HT-29 (cell line): ENCODE results near the gene SETD6. TPM values are rescaled to one million over a fixed set of nuclear protein-coding genes. Genes with fewer than 3 reads are reported as not detected.

Experiments used
- DNase-seq: peaks from one replicate; pipeline ENCODE4 v3.0.0-alpha.2; 2015; ENCODE audit warnings: low spot score
- total RNA-seq: library from RNA; depleted of rRNA; stranded (reverse); fragments of >200 nt; shearing (Covaris generic); gene quantifications from 2 replicates; pipeline ENCODE4 v1.2.3, GENCODE V29; 2014

The SETD6 gene
- total RNA-seq, 1 experiment from 2014 or later = 83.3 TPM

- no peak for DNase-seq
These were observed 7.2 kb upstream of the SETD6 start for GRCh38 chr16:58507963-58508670.

DNA sequence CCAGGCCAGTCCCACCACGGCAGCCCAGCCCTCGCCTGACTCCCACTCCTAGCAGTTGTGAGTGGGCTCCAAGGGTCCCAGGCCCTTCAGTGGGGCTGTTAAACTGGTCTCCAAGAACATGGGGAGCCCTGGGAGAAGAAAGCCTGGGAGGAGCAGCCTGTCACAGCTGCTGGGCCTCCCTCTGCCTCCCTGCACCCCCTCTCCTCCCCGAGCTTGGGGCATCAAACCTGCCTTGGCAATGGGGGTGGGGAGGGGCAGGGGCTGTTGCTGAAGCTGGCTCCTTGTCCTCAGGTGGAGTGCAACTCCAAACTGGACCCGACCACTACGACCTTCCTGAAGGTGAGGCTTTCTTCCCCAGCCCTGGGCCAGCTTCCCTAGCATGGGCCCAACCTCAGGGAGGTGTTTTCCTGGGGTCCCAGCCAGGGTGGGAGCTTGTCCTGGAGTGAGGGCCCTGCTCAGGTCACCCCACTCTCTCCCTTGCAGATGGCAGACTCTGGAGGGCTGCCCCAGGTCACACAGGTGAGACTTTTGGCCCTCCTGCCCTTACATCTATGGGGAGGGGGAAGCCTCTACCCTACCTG is 6.6 kb upstream of the SETD6 start:
- no peak for DNase-seq

DNA sequence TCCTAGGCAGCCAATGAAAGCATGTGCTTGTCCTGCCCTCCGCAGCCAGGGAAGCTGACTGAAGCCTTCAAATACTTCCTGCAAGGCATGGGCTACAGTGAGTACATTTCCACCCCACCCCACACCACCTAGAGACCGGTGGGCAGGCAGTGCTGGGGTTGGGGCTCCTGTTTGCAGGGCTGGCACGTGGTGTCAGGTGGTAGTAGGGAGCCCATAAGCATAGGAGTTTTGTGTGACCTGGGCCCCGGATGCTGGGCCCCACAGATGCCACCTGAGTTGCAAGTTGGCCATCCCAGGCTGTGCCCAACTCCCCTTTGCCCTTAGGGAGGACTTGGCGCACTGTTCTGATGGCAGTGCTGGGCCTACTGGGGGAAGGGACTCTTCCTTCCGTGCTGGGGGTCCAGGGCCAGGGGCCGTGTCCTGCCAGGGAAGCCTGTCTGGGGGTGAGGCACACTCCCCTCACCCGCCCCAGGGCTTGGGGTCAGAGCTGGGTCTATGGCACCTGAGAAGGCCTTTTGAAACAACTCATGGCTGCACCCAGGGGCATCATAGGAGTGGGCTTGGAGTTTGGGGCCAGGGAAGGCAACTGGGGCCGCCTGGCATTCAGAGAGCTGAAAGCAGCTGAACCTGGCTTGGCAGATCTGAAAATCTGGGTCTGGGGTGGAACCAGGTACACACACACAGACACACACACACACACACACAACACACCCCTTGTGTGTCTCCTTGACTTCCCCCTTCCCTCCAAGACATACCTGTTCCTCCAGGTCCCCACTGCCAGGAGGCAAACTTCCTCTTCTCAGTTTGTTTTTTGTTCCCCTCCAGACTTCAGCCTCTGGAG is 5.8 kb upstream of the SETD6 start:
- no peak for DNase-seq

DNA sequence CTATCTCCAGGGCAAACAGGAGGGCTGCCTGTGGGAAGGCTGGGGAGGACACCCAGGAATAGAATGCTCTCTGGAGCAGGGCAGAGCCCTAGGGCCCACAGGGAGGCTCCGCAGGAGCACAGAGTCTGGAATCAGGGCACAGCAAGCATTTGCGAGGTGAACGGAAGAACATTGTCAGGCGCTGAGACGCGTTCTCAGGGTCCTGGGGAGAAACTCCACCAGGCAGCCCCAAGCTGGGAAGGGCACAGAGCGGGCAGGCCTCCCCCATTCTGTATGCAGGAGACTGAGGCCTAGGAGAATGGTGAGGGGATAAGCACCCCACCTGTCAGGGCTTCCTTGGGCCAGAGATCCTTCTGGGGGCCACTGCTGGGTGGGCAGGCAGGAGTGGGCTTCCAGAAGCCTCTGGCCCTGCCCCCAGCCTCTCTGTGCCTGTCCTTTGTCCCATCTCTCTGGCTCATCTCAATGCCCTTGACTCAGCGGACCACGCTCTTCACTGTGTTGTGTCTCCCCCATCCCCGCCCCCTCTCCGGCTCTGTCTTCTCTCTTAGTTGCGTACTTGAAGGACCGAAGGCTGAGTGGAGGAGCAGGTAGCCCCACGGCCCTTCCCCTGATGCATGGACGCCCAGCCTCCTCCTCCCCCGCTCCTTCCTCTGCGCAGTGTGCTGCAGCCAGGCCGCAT is 5.1 kb upstream of the SETD6 start:
- no peak for DNase-seq

GRCh38 chr16:58510776-58511628 is 4.3 kb upstream of the SETD6 start:
- DNase-seq = no peak

- peak; percentile 81 for DNase-seq
These were observed 3.1 kb upstream of the SETD6 start for GRCh38 chr16:58511933-58512815.

- no peak for DNase-seq
These were observed 1.4 kb upstream of the SETD6 start for GRCh38 chr16:58513874-58514273.

DNA sequence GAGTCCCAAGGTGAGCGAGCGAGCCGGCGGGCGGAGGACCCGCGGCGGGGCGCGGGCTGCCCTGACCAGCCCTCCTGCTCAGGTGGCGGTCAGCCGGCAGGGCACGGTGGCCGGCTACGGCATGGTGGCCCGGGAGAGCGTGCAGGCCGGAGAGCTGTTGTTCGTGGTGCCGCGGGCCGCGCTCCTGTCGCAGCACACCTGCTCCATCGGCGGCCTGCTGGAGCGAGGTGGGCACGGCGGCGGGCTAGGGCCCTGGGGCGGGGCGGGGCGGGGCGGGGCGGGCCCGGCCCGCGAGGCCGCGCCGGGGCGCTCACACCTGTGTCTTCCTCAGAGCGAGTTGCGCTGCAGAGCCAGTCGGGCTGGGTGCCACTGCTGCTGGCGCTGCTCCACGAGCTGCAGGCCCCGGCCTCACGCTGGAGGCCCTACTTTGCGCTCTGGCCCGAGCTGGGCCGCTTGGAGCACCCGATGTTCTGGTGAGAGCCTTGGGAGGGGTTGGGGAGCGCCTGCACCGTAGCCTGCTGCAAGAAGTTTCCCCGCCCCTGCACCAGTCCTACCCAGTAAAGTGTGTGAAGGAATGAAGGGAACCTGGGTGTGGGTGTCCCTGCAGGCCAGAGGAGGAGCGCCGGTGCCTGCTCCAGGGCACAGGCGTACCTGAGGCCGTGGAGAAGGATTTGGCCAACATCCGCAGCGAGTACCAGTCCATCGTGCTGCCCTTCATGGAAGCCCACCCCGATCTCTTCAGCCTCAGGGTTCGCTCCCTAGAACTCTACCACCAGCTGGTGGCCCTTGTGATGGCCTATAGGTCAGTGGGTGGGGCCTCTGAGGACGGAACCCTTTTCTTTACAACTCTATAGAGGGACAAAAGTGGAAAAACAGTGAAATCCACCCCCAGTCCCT is 802 bp downstream of the SETD6 start:
- peak; percentile 69 for DNase-seq

- DNase-seq = no peak
These were observed 1.4 kb downstream of the SETD6 start for GRCh38 chr16:58516768-58517107.

GRCh38 chr16:58518083-58518979 is 3.0 kb downstream of the SETD6 start:
- no peak for DNase-seq

DNA sequence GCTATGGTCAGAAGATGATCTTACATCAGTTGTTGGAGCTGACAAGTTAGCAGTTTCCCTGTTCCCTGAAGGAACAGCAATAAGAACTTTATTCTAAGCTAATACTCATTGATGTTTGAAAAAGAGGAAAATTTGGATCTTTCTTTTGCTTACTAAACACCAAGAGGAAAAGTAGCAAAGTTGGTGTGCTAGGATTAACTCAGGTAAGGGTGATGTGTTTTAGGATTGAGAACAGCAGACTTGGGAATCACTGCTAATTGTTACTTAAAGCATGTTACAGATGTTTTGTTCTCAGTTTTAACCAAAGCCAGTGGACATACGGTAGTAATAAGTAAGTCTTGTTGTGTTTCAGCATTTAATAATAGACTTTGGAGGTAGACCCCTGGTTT is 3.7 kb downstream of the SETD6 start:
- no peak for DNase-seq

DNA sequence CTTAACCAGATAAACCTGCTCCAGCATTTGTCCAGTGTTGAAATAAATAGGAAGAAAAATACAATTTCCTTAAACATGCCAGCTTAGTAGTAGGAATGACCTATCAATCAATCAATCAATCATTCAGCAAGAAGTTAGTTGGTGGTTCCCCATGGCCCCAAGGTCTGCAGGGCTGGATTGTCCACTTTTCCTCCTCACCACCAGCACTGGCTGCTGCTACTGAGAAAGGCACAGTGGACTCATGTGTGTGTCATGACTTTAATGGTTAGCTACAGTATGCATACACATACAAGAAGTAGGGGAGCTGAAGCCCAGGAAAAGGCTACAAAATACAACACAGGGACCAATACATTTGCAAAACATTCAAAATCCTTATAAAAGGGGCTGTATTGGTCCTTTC is 4.4 kb downstream of the SETD6 start:
- DNase-seq = no peak

- DNase-seq = no peak
These were observed 14.9 kb downstream of the SETD6 start for GRCh38 chr16:58530179-58530578.

DNA sequence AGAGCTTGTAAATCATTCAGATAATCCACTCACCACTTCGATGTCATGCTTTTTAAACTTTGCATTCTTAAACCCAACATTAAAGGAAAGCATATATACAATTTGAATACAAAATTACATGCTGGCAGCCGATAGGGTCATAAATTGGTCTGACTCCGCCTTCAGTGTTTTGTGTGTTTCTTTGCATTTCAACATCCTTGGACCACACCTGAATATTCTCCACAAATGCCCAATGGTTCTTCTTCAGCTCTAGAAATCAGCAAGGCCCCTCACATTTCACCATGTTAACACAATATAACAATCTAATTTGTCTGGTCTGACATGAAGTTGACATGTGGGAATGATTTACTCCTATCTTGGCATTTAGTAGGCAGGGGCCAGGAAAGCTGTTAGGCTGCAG is 17.1 kb downstream of the SETD6 start:
- no peak for DNase-seq

GRCh38 chr16:58533751-58534470 is 18.6 kb downstream of the SETD6 start:
- no peak for DNase-seq

DNA sequence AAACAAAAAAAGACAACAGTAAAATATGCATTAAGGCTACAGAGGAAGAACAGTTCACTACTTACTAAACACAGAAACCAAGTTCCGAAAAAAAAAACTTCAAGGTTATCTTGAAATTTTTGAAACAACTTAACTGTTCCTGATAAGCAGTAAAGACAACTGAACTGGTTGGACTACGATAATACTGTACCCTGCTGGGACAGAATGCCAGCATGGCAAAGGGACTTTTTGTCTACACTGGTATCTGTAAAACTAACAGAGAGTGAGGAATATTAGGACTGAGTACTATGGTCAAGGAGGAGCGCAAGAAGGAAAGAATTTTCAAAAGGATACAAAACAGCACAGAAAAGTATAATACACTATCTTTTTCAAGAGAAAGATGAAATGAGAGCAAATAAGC is 19.8 kb downstream of the SETD6 start:
- DNase-seq = no peak

DNA sequence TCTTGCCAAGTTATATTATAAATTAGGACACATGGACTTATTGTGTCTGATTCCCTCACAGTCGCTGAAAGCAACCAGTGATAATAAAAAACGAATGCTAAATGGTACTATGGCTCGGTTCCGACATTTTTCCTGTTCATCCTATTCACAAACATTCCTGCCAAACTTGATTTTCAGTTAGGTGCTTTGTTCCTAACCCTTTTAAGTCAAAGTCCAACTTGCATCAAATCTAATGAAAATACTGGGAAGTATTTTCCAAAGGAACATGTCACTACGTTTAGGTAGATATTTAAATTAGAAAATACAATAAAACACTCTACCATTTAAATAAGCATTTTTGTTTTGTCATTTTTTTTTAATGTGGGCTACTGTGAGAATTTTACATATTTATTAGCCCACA is 21.0 kb downstream of the SETD6 start:
- DNase-seq = no peak
